GM19467 (cell line): ENCODE data around the gene LPAR6.

Source experiments
- ATAC-seq: cut with Tn5 transposase; IDR thresholded peaks from one replicate; pipeline ENCODE4 v1.9.1; 2021; ENCODE audit warnings: mild to moderate bottlenecking, moderate library complexity; ENCODE audit not compliant: unreplicated experiment

The LPAR6 gene

GRCh38 chr13:48380581-48380980, 32.3 kb downstream of the LPAR6 start:
- no peak for ATAC-seq

DNA sequence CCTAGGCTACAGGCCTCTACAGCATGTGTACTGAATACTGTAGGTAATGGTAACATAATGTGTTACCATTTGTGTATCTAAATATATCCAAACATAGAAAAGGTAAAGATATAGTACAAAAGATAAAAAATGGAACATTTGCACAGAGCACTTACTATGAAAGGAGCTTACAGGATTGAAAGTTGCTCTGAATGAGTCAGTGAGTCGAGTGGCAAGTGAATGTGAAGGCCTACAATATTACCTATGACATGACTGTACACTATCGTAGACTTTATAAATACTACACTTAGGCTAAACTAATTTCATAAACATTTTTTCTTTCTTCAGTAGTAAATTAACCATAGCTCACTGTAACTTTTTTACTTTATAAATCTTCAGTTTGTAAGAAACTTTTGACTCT, 35.1 kb downstream of the LPAR6 start:
- no peak for ATAC-seq

GRCh38 chr13:48370815-48371214, 42.1 kb downstream of the LPAR6 start:
- no peak for ATAC-seq

DNA sequence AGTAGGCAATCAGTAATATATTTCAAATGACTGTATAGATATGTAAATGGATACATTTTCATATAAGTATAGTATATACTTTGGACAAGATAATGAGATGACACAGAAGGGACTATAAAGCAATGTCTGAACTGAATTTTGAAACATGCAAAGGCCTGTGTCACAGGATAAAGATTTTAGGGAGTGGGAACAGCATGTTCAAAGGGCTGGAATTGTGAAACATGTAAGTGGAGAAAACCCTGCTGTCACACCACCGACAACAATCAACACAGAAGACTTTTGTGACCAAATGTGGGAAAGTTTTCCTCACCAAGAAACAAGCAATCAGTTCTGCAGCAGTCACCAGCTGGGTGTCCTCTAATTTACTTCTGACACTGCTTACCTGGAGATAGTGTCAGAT, 42.9 kb downstream of the LPAR6 start:
- ATAC-seq, result no peak
